Measurements from ENCODE around the gene ANOS1. TPM values are rescaled to one million over a fixed set of nuclear protein-coding genes. Genes with fewer than 3 reads are reported as not detected.
"Not testable (repeated sequence)": the region's sequence is repeated elsewhere in the genome, so short reads cannot be mapped to it uniquely, and the experiment has no call there.

ANOS1 gene
- total RNA-seq, 2 donors from 2014 or later: 4.0 to 5.9 TPM

- no peak for ATAC-seq
- DNase-seq: no peak
- intact Hi-C loops (cut with DNase I): no loop called here
Measured at GRCh38 chrX:8649969-8650368, 82.0 kb downstream of the ANOS1 start.

GRCh38 chrX:8647176-8647575 is 84.8 kb downstream of the ANOS1 start:
- ATAC-seq: no peak
- DNase-seq: no peak
- intact Hi-C loops (cut with DNase I): no loop called here

- ATAC-seq: no peak
- DNase-seq: no peak
- intact Hi-C loops (cut with DNase I): no loop called here
Measured at GRCh38 chrX:8639949-8640475, 91.9 kb downstream of the ANOS1 start.

GRCh38 chrX:8636497-8636896 is 95.4 kb downstream of the ANOS1 start:
- intact Hi-C loops (cut with DNase I): no loop called here
- ATAC-seq: no peak
- DNase-seq: no peak

- DNase-seq: no peak
- intact Hi-C loops (cut with DNase I): no loop called here
- no peak for ATAC-seq
Measured at GRCh38 chrX:8635812-8636211, 96.1 kb downstream of the ANOS1 start.

- no peak for DNase-seq
- peak; percentile 33 to 38 for ATAC-seq
- intact Hi-C loops (cut with DNase I): no loop called here
Measured at GRCh38 chrX:8632924-8633323, 99.0 kb downstream of the ANOS1 start.

- ATAC-seq: no peak
- DNase-seq: no peak
- intact Hi-C loops (cut with DNase I): no loop called here
Measured at GRCh38 chrX:8629871-8630270, 102.1 kb downstream of the ANOS1 start.

- DNase-seq (no peak), ATAC-seq (no peak)
- intact Hi-C loops (cut with DNase I): no loop called here
Measured at GRCh38 chrX:8627796-8628195, 104.1 kb downstream of the ANOS1 start.

GRCh38 chrX:8607326-8607725 is 124.6 kb downstream of the ANOS1 start:
- ATAC-seq (peak in 1 of 2 donors; percentile 72), DNase-seq (no peak)
- intact Hi-C loops (cut with DNase I): no loop called here

- DNase-seq (no peak), ATAC-seq (no peak)
- intact Hi-C loops (cut with DNase I): no loop called here
Measured at GRCh38 chrX:8604131-8604530, 127.8 kb downstream of the ANOS1 start.

GRCh38 chrX:8591501-8591900 is 140.4 kb downstream of the ANOS1 start:
- intact Hi-C loops (cut with DNase I): no loop called here
- ATAC-seq: no peak

GRCh38 chrX:8586953-8587352 is 145.0 kb downstream of the ANOS1 start:
- ATAC-seq (no peak), DNase-seq (no peak)
- intact Hi-C loops (cut with DNase I): no loop called here

More at GRCh38 chrX:8591501-8591900, 140.4 kb downstream of the ANOS1 start:
- no peak for DNase-seq

- no peak for DNase-seq
- intact Hi-C loops (cut with DNase I): no loop called here
Measured at GRCh38 chrX:8579602-8580001, 152.3 kb downstream of the ANOS1 start.

GRCh38 chrX:8576821-8577220 is 155.1 kb downstream of the ANOS1 start:
- ATAC-seq: no peak

More at GRCh38 chrX:8579602-8580001, 152.3 kb downstream of the ANOS1 start:
- no peak for ATAC-seq

GRCh38 chrX:8565729-8566128 is 166.2 kb downstream of the ANOS1 start:
- DNase-seq (no peak), ATAC-seq (no peak)
- intact Hi-C loops (cut with DNase I): no loop called here

More at GRCh38 chrX:8576821-8577220, 155.1 kb downstream of the ANOS1 start:
- intact Hi-C loops (cut with DNase I): no loop called here
- DNase-seq: no peak

GRCh38 chrX:8548446-8548845 is 183.5 kb downstream of the ANOS1 start:
- no peak for ATAC-seq
- intact Hi-C loops (cut with DNase I): no loop called here
- no peak for DNase-seq

GRCh38 chrX:8546715-8547114 is 185.2 kb downstream of the ANOS1 start:
- no peak for DNase-seq
- ATAC-seq: no peak
- intact Hi-C loops (cut with DNase I): no loop called here

- no peak for DNase-seq
- intact Hi-C loops (cut with DNase I): no loop called here
Measured at GRCh38 chrX:8520791-8521190, 211.1 kb downstream of the ANOS1 start.

GRCh38 chrX:8520178-8520577 is 211.8 kb downstream of the ANOS1 start:
- DNase-seq (no peak), ATAC-seq (no peak)
- intact Hi-C loops (cut with DNase I): no loop called here

More at GRCh38 chrX:8520791-8521190, 211.1 kb downstream of the ANOS1 start:
- ATAC-seq: no peak

GRCh38 chrX:8504451-8504850 is 227.5 kb downstream of the ANOS1 start:
- intact Hi-C loops (cut with DNase I): no loop called here
- ATAC-seq (peak; percentile 23 to 87), DNase-seq (no peak)

- DNase-seq; ATAC-seq; intact Hi-C loops (cut with DNase I): not testable (repeated sequence)
Measured at GRCh38 chrX:8502101-8502500, 229.8 kb downstream of the ANOS1 start.

GRCh38 chrX:8500203-8500602 is 231.7 kb downstream of the ANOS1 start:
- ATAC-seq (no peak), DNase-seq (no peak)
- intact Hi-C loops (cut with DNase I): no loop called here
